ENCODE measurements around the gene LRRC73. TPM values are rescaled to one million over a fixed set of nuclear protein-coding genes. Genes with fewer than 3 reads are reported as not detected.
A peak's percentile ranks its signal among the peaks of the same experiment; 100 is the strongest.

LRRC73 gene
- total RNA-seq, 2 experiments from 2014 or later, result 0.11 to 0.18 TPM

DNA sequence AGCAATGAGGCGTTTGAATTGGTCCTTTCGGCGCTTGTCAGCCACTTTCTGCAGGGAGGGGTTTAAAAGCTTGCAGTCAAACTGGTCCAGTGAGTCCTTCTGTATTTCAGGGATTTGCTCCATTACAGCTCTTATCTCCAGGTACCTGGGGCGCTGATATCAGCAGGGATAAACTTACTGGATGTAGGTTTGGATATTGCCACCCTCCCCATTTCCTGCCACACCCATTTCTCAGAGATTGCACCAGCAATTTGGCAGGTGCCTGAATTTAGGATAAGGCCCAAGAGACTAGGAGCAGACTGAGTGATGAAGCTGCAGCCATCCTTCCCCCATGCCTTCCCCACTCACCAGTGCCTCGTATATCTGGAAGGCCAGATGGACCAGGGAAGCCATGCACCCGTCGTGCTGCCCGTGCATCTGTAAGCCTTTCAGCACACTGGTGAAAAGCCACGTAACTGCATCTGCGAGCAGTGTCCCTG lies 14.4 kb upstream of the LRRC73 start:
- DNase-seq (no peak), ATAC-seq (no peak)
- no peak overlapping the region for H3K4me3 Mint-ChIP-seq
- ChIA-PET CTCF (interaction anchor here (2.5 kb wide), 1 partner anchor 18 kb away, joined by 9 read pairs; no protein-coding TSS in a partner anchor), POLR2A (interaction anchor here (1.2 to 5.1 kb wide), 4 partner anchors 10 to 50 kb away, joined by 3 to 20 read pairs (median 4); partner anchors contain the start of genes POLH and XPO5)
- no peaks in the 10 kb centered on the region for H3K27me3 Mint-ChIP-seq
- intact Hi-C loops (cut with micrococcal nuclease), result no loop called here
- TF ChIP-seq, protein P1, sequence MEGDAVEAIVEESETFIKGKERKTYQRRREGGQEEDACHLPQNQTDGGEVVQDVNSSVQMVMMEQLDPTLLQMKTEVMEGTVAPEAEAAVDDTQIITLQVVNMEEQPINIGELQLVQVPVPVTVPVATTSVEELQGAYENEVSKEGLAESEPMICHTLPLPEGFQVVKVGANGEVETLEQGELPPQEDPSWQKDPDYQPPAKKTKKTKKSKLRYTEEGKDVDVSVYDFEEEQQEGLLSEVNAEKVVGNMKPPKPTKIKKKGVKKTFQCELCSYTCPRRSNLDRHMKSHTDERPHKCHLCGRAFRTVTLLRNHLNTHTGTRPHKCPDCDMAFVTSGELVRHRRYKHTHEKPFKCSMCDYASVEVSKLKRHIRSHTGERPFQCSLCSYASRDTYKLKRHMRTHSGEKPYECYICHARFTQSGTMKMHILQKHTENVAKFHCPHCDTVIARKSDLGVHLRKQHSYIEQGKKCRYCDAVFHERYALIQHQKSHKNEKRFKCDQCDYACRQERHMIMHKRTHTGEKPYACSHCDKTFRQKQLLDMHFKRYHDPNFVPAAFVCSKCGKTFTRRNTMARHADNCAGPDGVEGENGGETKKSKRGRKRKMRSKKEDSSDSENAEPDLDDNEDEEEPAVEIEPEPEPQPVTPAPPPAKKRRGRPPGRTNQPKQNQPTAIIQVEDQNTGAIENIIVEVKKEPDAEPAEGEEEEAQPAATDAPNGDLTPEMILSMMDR (IDR thresholded peaks at IDR 0.05), result no peak
- H3K27ac Mint-ChIP-seq, result no peak overlapping the region
- H3K4me1 Mint-ChIP-seq (ENCODE audit: low read depth), result peaks cover 11% of the 10 kb centered on the region
- no peaks in the 10 kb centered on the region for H3K9me3 Mint-ChIP-seq
- H3K36me3 Mint-ChIP-seq (ENCODE audit: low read depth), result peaks cover 56% of the 10 kb centered on the region

DNA sequence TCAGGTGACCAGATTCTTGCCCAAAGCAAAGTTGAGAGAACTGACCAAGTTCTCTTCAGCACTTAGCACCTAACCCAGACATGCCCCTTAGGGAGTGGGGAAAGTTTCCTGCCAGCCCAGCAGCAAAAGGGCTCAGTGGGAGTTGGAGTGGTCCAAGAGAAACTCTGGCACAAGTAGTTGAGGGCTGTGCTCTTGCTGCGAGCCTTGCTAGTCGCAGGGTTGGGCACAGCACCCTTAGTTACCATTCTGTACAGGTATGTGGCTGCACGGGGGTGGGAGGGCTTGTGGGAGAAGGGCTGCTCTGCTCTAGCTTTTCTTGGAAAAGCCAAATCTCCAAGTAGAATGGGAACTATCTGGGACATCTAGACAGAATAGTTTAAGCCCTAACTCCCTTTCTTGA lies 13.1 kb upstream of the LRRC73 start:
- Mint-ChIP-seq H3K4me1 (ENCODE audit: low read depth) (peaks cover 11% of the 10 kb centered on the region), H3K9me3 (no peaks in the 10 kb centered on the region), H3K4me3 (no peak overlapping the region), H3K27ac (no peak overlapping the region), H3K36me3 (ENCODE audit: low read depth) (peaks cover 51% of the 10 kb centered on the region), H3K27me3 (no peaks in the 10 kb centered on the region)
- intact Hi-C loops (cut with micrococcal nuclease), result no loop called here
- ChIA-PET POLR2A (interaction anchor here (1.1 to 7.7 kb wide), 4 partner anchors 8 to 51 kb away, joined by 4 to 91 read pairs (median 12); partner anchors contain the start of genes POLH and XPO5), CTCF (no interaction called here)
- TF ChIP-seq, protein P1 (IDR thresholded peaks at IDR 0.05), result no peak
- ATAC-seq, result no peak
- no peak for DNase-seq

DNA sequence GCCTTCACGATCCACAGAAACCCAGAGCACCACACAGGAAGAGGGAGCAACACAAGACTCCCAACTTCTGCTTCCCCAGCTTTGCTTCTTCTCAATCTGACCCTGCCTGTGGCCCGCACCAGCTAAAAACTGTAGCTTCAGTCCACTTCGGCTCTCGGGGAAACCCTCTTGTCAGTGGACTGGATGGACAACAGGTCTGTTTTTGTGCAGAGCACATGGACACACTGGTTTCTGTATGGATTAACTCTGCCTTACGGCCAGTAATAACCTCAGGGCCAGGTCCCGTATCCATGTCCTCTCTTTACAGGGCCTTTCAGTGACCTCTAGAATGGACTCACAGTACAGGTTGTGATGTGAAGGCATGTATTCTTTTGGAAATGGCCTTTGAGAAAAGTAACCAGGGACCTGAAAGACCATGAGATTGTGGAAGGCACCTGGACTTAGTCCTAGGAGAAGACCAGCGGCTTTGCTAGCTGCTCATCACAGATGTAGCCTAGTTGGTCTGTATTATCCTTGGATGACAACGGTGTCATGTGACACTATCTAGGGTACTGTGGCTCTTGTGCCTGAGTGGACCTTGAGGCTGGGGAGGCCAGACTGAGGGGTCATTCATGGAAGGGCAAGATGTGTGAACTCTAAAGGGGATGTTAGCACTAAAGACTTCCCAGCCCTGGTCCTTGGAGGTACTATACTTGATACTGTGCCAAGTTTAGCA lies 12.6 kb upstream of the LRRC73 start:
- TF ChIP-seq, protein P1 (IDR thresholded peaks at IDR 0.05), result no peak
- no peak for DNase-seq
- H3K9me3 Mint-ChIP-seq, result no peaks in the 10 kb centered on the region
- no peaks in the 10 kb centered on the region for H3K27me3 Mint-ChIP-seq
- ATAC-seq, result no peak
- H3K4me3 Mint-ChIP-seq, result no peak overlapping the region
- H3K27ac Mint-ChIP-seq, result peak overlapping the region; percentile 44
- H3K4me1 Mint-ChIP-seq (ENCODE audit: low read depth), result peaks cover 11% of the 10 kb centered on the region
- POLR2A ChIA-PET, result interaction anchor here (0.7 to 8.0 kb wide), 7 partner anchors 9 to 52 kb away, joined by 3 to 91 read pairs (median 19); partner anchors contain the start of genes LRRC73, POLH and XPO5
- CTCF ChIA-PET, result interaction anchor here (1.1 to 1.3 kb wide), 2 partner anchors 19 to 86 kb away, joined by 3 to 4 read pairs; no protein-coding TSS in a partner anchor
- intact Hi-C loops (cut with micrococcal nuclease), result no loop called here
- H3K36me3 Mint-ChIP-seq (ENCODE audit: low read depth), result peaks cover 46% of the 10 kb centered on the region

DNA sequence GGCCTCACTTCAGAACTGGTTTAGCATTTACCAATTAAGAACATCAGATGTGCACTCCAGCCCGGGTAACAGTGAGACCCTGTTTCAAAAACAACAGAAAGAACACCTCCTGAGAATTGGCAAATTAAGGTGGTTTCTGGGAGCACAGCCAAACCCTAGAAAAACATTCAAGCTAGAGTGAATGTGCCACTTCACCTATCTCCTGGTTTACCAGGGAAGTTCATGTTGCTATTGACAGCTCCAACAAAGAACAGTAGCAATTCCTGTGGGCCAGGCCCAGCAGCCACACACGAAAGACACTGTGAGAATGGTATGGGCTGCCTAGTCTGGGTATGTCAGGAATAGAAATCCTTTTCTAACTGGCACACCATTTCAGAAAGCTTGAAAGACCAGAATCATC lies 11.7 kb upstream of the LRRC73 start:
- Mint-ChIP-seq H3K4me1 (ENCODE audit: low read depth) (peaks cover 11% of the 10 kb centered on the region), H3K9me3 (no peaks in the 10 kb centered on the region), H3K4me3 (no peak overlapping the region), H3K27ac (no peak overlapping the region), H3K27me3 (no peaks in the 10 kb centered on the region), H3K36me3 (ENCODE audit: low read depth) (peaks cover 39% of the 10 kb centered on the region)
- CTCF ChIA-PET, result interaction anchor here (1.1 to 1.7 kb wide), 3 partner anchors 15 to 87 kb away, joined by 3 to 9 read pairs (median 4); no protein-coding TSS in a partner anchor
- TF ChIP-seq, protein P1 (IDR thresholded peaks at IDR 0.05), result no peak
- no peak for ATAC-seq
- no peak for DNase-seq
- POLR2A ChIA-PET, result interaction anchor here (0.7 to 8.0 kb wide), 11 partner anchors 9 to 62 kb away, joined by 3 to 91 read pairs (median 7); partner anchors contain the start of genes LRRC73, POLH and XPO5
- intact Hi-C loops (cut with micrococcal nuclease), result no loop called here

DNA sequence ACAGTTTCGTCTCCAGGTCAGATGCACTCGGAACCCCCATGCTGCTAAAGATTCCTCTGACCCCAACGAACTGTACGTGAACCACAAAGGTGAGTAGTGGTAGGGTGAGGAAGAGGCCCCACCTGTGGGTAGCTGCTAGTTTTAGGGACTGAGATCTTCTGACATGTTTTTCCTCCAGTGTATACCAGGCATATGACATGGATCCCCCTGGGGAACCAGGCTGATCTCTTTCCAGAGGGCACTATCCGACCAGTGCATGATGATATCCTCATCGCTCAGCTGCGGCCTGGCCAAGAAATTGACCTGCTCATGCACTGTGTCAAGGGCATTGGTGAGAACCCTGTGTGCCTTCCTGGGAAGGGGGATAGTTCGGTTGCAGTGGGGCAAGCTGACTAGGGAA lies 10.0 kb upstream of the LRRC73 start:
- ChIA-PET CTCF (interaction anchor here (0.7 to 6.5 kb wide), 3 partner anchors 10 to 35 kb away, joined by 3 to 59 read pairs (median 3); no protein-coding TSS in a partner anchor), POLR2A (interaction anchor here (1.1 to 8.0 kb wide), 11 partner anchors 11 to 251 kb away, joined by 3 to 91 read pairs (median 7); partner anchors contain the start of gene LRRC73)
- ATAC-seq, result no peak

More for the DNA sequence above, 10.0 kb upstream of the LRRC73 start:
- peaks cover 22% of the 10 kb centered on the region for H3K4me1 Mint-ChIP-seq (ENCODE audit: low read depth)
- TF ChIP-seq, protein P1 (IDR thresholded peaks at IDR 0.05), result no peak
- H3K27ac Mint-ChIP-seq, result peak overlapping the region; percentile 17
- intact Hi-C loops (cut with micrococcal nuclease), result no loop called here
- no peaks in the 10 kb centered on the region for H3K27me3 Mint-ChIP-seq
- DNase-seq, result no peak
- no peak overlapping the region for H3K4me3 Mint-ChIP-seq
- H3K36me3 Mint-ChIP-seq (ENCODE audit: low read depth), result peaks cover 28% of the 10 kb centered on the region
- no peaks in the 10 kb centered on the region for H3K9me3 Mint-ChIP-seq
